ENCODE results near the gene SUV39H2. TPM values are rescaled to one million over a fixed set of nuclear protein-coding genes. Genes with fewer than 3 reads are reported as not detected.
A peak's percentile ranks its signal among the peaks of the same experiment; 100 is the strongest.

Gene SUV39H2
- total and polyA plus RNA-seq, 10 of the 15 experiments (the other 5 are each of a cell fraction or from before 2014, with no cell fraction given), result 24.3 to 41.1 (median 30.0) TPM

DNA sequence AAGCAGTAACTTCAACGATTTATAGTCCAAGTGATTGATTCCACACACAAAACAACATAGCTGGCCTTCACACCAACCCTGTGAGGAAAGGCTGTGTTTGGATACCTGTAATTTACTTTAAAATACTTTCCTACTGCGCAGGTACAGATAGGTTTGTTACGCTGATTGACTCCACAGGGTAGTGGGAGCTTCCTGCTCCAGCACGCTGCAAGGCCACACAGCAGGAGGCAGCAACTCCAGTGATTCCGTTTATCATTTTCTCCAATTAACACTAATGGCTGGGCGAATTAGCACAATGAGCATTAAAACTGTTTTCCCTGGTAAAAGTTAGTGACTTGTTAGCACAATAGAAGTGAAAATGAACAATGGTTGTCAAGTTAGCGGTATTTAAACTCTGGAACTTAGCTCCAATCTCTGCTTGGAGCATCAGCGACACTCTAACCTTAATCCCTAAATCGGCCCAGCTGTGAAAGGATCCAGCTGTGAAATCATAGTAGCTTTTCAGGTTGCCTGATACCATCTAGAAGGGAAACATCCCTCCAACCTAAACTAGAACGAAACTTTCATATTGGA lies 74.3 kb downstream of the SUV39H2 start:
- peaks cover 0 to 11% of the 10 kb centered on the region in 2 experiments; a peak in 2 of 4 replicates for H3K36me3 ChIP-seq (ENCODE audit: control insufficient read depth in 2 of 2, insufficient read depth in 2 of 2, low read length in 1 of 2)
- BruUV-seq (replicated peaks), result TSS peak; percentile 61
- peak overlapping the region; percentile 91 for H3K4me3 ChIP-seq
- intact Hi-C loops (cut with micrococcal nuclease; ENCODE audit: unreplicated experiment) (loop anchor here (5.0 to 10.0 kb wide), 3 partner anchors 116 to 1632 kb away; partner anchors contain the start of genes CDNF, HSPA14 and MSANTD7), in situ Hi-C loops (cut with MboI) (no loop called here)
- H3K9ac ChIP-seq (ENCODE audit: control insufficient read depth, insufficient read depth, low read length), result peak overlapping the region; percentile 95
- H2AFZ ChIP-seq (ENCODE audit: control insufficient read depth, low read depth, low read length), result peak overlapping the region; percentile 77; the same call in 1 of the 2 replicates
- TF ChIP-seq ZNF24 (IDR thresholded peaks at IDR 0.05) (no peak), KLF5 (IDR thresholded peaks at IDR 0.05; ENCODE audit: partially characterized antibody) (no peak), ZBED1 (IDR thresholded peaks at IDR 0.05; ENCODE audit: borderline replicate concordance) (0 out of 2 replicates have a peak, but pooled peaks have one; percentile 36), ATF7 (IDR thresholded peaks at IDR 0.05; ENCODE audit: low read depth) (no peak), SUPT20H (IDR thresholded peaks at IDR 0.05; ENCODE audit: borderline replicate concordance, control insufficient read depth, low read depth, low read length) (no peak), ASH2L (IDR thresholded peaks at IDR 0.05; ENCODE audit: borderline replicate concordance, low read depth) (no peak)
- TF ChIP-seq, protein P1, sequence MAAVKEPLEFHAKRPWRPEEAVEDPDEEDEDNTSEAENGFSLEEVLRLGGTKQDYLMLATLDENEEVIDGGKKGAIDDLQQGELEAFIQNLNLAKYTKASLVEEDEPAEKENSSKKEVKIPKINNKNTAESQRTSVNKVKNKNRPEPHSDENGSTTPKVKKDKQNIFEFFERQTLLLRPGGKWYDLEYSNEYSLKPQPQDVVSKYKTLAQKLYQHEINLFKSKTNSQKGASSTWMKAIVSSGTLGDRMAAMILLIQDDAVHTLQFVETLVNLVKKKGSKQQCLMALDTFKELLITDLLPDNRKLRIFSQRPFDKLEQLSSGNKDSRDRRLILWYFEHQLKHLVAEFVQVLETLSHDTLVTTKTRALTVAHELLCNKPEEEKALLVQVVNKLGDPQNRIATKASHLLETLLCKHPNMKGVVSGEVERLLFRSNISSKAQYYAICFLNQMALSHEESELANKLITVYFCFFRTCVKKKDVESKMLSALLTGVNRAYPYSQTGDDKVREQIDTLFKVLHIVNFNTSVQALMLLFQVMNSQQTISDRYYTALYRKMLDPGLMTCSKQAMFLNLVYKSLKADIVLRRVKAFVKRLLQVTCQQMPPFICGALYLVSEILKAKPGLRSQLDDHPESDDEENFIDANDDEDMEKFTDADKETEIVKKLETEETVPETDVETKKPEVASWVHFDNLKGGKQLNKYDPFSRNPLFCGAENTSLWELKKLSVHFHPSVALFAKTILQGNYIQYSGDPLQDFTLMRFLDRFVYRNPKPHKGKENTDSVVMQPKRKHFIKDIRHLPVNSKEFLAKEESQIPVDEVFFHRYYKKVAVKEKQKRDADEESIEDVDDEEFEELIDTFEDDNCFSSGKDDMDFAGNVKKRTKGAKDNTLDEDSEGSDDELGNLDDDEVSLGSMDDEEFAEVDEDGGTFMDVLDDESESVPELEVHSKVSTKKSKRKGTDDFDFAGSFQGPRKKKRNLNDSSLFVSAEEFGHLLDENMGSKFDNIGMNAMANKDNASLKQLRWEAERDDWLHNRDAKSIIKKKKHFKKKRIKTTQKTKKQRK (IDR thresholded peaks at IDR 0.05; ENCODE audit: low read depth, low read length), result no peak
- H3K27me3 ChIP-seq (replicated peaks in 1 of 2; ENCODE audit: control insufficient read depth in 2 of 2, insufficient read depth in 2 of 2, low read length in 1 of 2), result no peaks in the 10 kb centered on the region
- peak overlapping the region; percentile 98 for H3K27ac ChIP-seq (ENCODE audit: control insufficient read depth, insufficient read depth)
- peak overlapping the region; percentile 90 for H3K4me2 ChIP-seq (ENCODE audit: control insufficient read depth, insufficient read depth)
- WGBS (ENCODE audit: insufficient coverage, insufficient replicate concordance, low lambda C conversion rate, missing lambda C conversion rate), result 2% methylated on average over 10 of the region's 10 CpGs
- H3K79me2 ChIP-seq (ENCODE audit: control insufficient read depth, insufficient read depth, low read length), result peaks cover 54% of the 10 kb centered on the region
- peaks cover 21% of the 10 kb centered on the region for H3K4me1 ChIP-seq (ENCODE audit: control insufficient read depth, insufficient read depth, low read length)
- FAIRE-seq (no peak), DNase-seq (ENCODE audit: low read depth, low spot score) (no peak), ATAC-seq (0 out of 3 replicates have a peak, but pooled peaks have one; percentile 6)
- 0 out of 2 replicates have a peak, but pooled peaks cover 4% of the 10 kb centered on the region for H4K20me1 ChIP-seq (ENCODE audit: control insufficient read depth, insufficient read depth)
- no peaks in the 10 kb centered on the region for H3K9me3 ChIP-seq (replicated peaks; ENCODE audit: control insufficient read depth, insufficient read depth, low read length)
- ChIA-PET SMC1A (ENCODE audit: uncharacterized antibody, unreplicated experiment) (interaction anchor here (0.7 to 3.1 kb wide), 21 partner anchors 9 to 416 kb away, joined by 3 to 23 read pairs (median 5); partner anchors contain the start of genes CDNF, HSPA14, MSANTD7 and SUV39H2), RAD21 (ENCODE audit: unreplicated experiment) (interaction anchor here (0.7 to 2.9 kb wide), 14 partner anchors 19 to 306 kb away, joined by 3 to 18 read pairs (median 5); partner anchors contain the start of genes CDNF, HSPA14, MSANTD7 and NMT2), POLR2A (interaction anchor here (0.7 to 5.0 kb wide), 11 partner anchors 19 to 413 kb away, joined by 3 to 17 read pairs (median 3); partner anchors contain the start of genes CDNF, HSPA14, MSANTD7 and SUV39H2), CTCF (interaction anchor here (0.7 to 3.0 kb wide), 22 partner anchors 8 to 770 kb away, joined by 3 to 22 read pairs (median 4); partner anchors contain the start of genes CDNF, HSPA14, MSANTD7 and SUV39H2)

Data from GM12878 (cell line).